Smooth muscle cell (in vitro differentiated cells): ENCODE data around the gene ARHGAP5. TPM values are rescaled to one million over a fixed set of nuclear protein-coding genes. Genes with fewer than 3 reads are reported as not detected.

Source experiments
- DNase-seq: peaks from one replicate; lab custom pipeline; 2025; ENCODE audit not compliant: unreplicated experiment; lab: John Stamatoyannopoulos, UW
- H2AFZ ChIP-seq: fragments of 200-600 bp; sonication (generic); 2 replicates; pipeline ENCODE4 v1.6.0; 2016; ENCODE audit warnings: antibody characterized with exemption, low read depth, mild to moderate bottlenecking
- H3F3A ChIP-seq: fragments of 200-600 bp; sonication (generic); 2 replicates; pipeline ENCODE4 v1.6.0; 2017; ENCODE audit warnings: antibody characterized with exemption, low read depth
- H3K27ac ChIP-seq: fragments of 200-600 bp; sonication (generic); 2 replicates; pipeline ENCODE4 v1.5.1; 2016; ENCODE audit warnings: low read depth, mild to moderate bottlenecking
- H3K27me3 ChIP-seq: fragments of 200-600 bp; sonication (generic); 2 replicates; pipeline ENCODE4 v1.6.1; 2016; ENCODE audit warnings: low read depth, mild to moderate bottlenecking
- H3K36me3 ChIP-seq: fragments of 200-600 bp; sonication (generic); 2 replicates; pipeline ENCODE4 v1.5.1; 2016; ENCODE audit warnings: low read depth
- H3K4me1 ChIP-seq: fragments of 200-600 bp; sonication (generic); 2 replicates; pipeline ENCODE4 v1.5.1; 2016; ENCODE audit warnings: low read depth
- H3K4me2 ChIP-seq: fragments of 200-600 bp; sonication (generic); 2 replicates; pipeline ENCODE4 v1.6.0; 2016; ENCODE audit warnings: mild to moderate bottlenecking
- H3K4me3 ChIP-seq: fragments of 200-600 bp; sonication (generic); 2 replicates; pipeline ENCODE4 v1.5.1; 2016; ENCODE audit warnings: mild to moderate bottlenecking
- H3K79me2 ChIP-seq: fragments of 200-600 bp; sonication (generic); 2 replicates; pipeline ENCODE4 v1.6.0; 2016; ENCODE audit warnings: low read depth, mild to moderate bottlenecking
- H3K9ac ChIP-seq: fragments of 200-600 bp; sonication (generic); 2 replicates; pipeline ENCODE4 v1.6.0; 2016; ENCODE audit warnings: low read depth
- H3K9me3 ChIP-seq: fragments of 200-600 bp; sonication (generic); replicated peaks from 2 replicates; pipeline ENCODE4 v1.5.1; 2016; ENCODE audit warnings: low read depth
- H4K20me1 ChIP-seq: fragments of 200-600 bp; sonication (generic); 2 replicates; pipeline ENCODE4 v1.6.0; 2016; ENCODE audit warnings: low read depth
- WGBS: methylation state at CpG from one replicate; pipeline ENCODE4 v1.1.7; 2016; ENCODE audit warnings: low lambda C conversion rate; 5-methylcytosine and 5-hydroxymethylcytosine counted together
- polyA plus RNA-seq: library from polyadenylated mRNA; unstranded; fragments of >200 nt; fragmentation: Nextera tagmentation; extraction: Ambion mirVana; gene quantifications from 2 replicates; pipeline ENCODE4 v1.2.1, GENCODE V29; 2016
- total RNA-seq: library from RNA; depleted of rRNA; stranded (reverse); fragments of >200 nt; gene quantifications from 2 replicates; pipeline ENCODE4 v1.2.3, GENCODE V29; 2014
- TF ChIP-seq, protein P1 (sequence below): fragments of 200-600 bp; sonication (generic); IDR thresholded peaks from 2 replicates; pipeline ENCODE4 v1.5.1; 2017; ENCODE audit warnings: borderline replicate concordance, mild to moderate bottlenecking, antibody characterized with exemption; ENCODE audit not compliant: insufficient read depth, poor library complexity, severe bottlenecking

The ARHGAP5 gene
- total and polyA plus RNA-seq, 2 experiments from 2014 or later: 24.1 to 217 TPM

DNA sequence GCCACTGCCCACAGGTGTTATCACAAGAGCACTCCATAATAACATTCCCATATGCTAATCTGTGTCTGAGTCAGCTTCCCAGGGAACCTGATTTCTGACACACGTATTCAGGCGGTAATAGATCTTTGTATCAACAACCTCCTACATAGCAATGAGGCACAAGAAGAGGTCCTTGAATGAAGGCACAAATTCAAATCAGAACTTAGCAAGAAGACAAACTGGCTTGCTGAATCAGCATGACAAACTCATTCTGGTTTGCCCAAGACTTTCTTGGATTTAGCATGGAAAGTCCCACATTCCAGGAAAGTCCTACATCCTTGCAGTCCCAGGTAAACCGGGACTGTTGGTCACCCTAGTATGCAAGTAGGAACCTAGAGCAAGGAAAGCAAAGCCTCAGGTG lies 90.8 kb downstream of the ARHGAP5 start:
- Histone ChIP-seq H3K9me3 (no peaks in the 10 kb centered on the region), H3K27ac (no peak overlapping the region), H3K9ac (no peak overlapping the region), H3K79me2 (no peaks in the 10 kb centered on the region), H3K36me3 (no peaks in the 10 kb centered on the region), H3K4me1 (no peaks in the 10 kb centered on the region), H3K27me3 (no peaks in the 10 kb centered on the region), H2AFZ (no peak overlapping the region), H3F3A (no peaks in the 10 kb centered on the region), H3K4me3 (no peak overlapping the region), H3K4me2 (no peak overlapping the region), H4K20me1 (no peaks in the 10 kb centered on the region)
- no peak for DNase-seq
- TF ChIP-seq, protein P1, sequence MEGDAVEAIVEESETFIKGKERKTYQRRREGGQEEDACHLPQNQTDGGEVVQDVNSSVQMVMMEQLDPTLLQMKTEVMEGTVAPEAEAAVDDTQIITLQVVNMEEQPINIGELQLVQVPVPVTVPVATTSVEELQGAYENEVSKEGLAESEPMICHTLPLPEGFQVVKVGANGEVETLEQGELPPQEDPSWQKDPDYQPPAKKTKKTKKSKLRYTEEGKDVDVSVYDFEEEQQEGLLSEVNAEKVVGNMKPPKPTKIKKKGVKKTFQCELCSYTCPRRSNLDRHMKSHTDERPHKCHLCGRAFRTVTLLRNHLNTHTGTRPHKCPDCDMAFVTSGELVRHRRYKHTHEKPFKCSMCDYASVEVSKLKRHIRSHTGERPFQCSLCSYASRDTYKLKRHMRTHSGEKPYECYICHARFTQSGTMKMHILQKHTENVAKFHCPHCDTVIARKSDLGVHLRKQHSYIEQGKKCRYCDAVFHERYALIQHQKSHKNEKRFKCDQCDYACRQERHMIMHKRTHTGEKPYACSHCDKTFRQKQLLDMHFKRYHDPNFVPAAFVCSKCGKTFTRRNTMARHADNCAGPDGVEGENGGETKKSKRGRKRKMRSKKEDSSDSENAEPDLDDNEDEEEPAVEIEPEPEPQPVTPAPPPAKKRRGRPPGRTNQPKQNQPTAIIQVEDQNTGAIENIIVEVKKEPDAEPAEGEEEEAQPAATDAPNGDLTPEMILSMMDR: no peak
- WGBS: 74% methylated on average over 3 of the region's 3 CpGs

DNA sequence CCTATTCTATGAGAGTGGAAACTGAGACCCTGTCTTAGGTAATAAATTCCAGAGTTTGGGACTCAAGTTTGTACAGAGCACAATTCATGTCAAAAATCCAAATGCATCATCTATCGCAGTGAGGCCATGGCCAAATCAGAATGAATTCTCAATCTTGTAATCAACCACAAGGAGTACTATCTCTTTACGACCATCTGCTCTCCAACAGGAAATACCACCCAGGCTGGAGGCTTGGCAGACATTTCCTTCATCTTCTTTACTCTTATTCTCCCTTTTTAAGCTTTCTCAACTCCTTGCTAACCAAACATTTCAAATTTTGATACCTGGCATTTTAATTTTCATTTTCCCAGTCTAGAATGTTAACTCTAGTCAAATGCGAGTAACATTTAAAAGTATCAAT lies 92.1 kb downstream of the ARHGAP5 start:
- no peak for DNase-seq
- Histone ChIP-seq H3K4me1 (no peaks in the 10 kb centered on the region), H3K27ac (no peak overlapping the region), H3K27me3 (no peaks in the 10 kb centered on the region), H3K9ac (no peak overlapping the region), H2AFZ (no peak overlapping the region), H3K36me3 (no peaks in the 10 kb centered on the region), H3K79me2 (no peaks in the 10 kb centered on the region), H3K9me3 (no peaks in the 10 kb centered on the region), H3K4me2 (no peak overlapping the region), H4K20me1 (no peaks in the 10 kb centered on the region), H3K4me3 (no peak overlapping the region), H3F3A (no peaks in the 10 kb centered on the region)
- TF ChIP-seq, protein P1: no peak
- 70% methylated on average over 3 of the region's 3 CpGs for WGBS

- Histone ChIP-seq H3K36me3 (no peaks in the 10 kb centered on the region), H3K4me3 (no peak overlapping the region), H3K9ac (no peak overlapping the region), H3K9me3 (no peaks in the 10 kb centered on the region), H3K27me3 (no peaks in the 10 kb centered on the region), H3K4me2 (no peak overlapping the region), H3F3A (no peaks in the 10 kb centered on the region), H2AFZ (no peak overlapping the region), H3K4me1 (no peaks in the 10 kb centered on the region), H3K27ac (no peak overlapping the region), H3K79me2 (no peaks in the 10 kb centered on the region), H4K20me1 (no peaks in the 10 kb centered on the region)
- DNase-seq: no peak
- WGBS: 88% methylated on average over 5 of the region's 5 CpGs
- TF ChIP-seq, protein P1: no peak
These were observed 94.4 kb downstream of the ARHGAP5 start for GRCh38 chr14:32171469-32171868.
